GM19397 (cell line): ENCODE data around the gene PPFIBP1.

Experiments
- ATAC-seq: cut with Tn5 transposase; IDR thresholded peaks from one replicate; pipeline ENCODE4 v1.9.1; 2021; ENCODE audit warnings: mild to moderate bottlenecking, moderate library complexity; ENCODE audit not compliant: unreplicated experiment

The PPFIBP1 gene

DNA sequence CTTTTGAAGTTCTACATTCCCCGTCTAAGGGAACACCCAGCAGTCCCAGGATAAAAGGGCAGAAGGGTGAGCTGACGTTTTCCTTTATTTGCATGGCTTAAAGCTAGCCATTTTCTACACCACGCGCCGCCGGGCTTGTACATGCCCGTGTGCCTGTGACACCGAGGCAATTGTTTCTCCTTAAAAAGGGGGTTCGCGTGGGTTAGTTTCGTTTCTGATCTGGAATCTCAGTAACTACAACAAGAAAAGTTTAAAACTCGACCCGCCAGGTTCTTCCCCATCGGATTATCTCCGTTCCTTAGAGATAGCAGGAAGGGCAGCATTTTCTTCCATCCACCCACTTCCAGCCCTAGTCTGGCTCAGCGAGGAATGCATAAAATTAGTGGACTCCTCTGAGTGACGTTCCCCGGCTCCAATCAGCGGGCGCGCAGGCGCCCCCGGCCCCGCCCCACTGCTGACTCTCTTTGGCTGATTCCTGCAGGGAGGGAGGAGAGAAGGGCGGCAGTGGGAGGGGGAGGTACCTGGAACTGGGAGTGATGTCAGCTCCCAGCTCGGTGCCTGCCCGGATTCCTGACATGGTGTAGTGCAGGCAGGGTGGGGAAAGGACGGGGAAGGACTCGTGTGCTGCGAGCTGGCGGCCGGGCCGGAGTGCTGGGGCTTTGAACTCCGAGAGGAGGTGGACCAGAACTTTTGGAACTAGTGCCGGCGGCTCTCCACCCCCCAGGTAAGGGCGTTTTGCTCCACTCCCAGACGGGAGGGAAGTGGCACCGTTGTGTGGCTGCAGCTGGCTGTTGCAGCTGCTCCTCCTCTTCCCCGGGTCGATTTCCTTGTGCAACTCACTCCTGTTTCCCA, at the start of gene PPFIBP1:
Gene PPFIBP1, plus strand, starts transcription at position 565 of the 852 bp plus-strand sequence. CDS start 109,191 bp downstream, outside the sequence.
- peak; percentile 96 for ATAC-seq

DNA sequence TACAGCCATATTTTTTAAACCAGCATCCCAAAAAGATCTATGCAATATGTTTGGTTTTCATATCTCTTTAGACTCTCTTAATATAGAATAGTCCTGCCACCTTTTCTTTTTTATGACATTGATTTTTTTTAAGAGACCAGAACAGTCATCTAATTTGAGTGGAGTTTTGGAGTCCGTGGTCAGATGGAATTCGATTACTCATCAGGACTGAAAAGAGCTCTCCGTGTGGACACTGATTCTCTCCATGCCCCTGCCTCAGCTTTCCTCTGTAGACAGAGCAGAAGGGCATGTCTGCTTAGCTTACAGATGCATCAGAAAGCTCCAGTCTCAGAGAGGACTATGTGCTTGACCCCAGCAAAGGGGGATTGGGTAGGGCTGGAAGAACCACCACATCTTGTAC, 49.7 kb upstream of the PPFIBP1 start:
- ATAC-seq, result no peak

DNA sequence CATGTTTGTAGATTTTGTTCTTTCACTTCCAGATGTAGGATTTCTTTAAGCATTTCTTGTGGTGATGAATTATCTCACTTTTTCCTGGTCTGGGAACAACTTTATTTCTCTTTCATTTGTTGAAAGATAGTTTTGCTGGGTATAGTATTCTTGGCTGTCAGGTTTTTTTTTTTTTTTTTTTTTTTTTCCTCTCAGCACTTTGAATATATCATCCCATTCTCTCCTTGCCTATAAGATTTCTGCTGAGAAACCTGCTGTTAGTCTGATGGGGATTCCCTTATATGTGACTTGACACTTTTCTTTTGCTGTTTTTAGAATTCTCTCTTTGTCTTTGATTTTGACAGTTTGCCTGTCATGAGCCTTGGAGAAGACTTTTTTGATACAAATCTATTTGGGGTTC, 47.0 kb upstream of the PPFIBP1 start:
- no peak for ATAC-seq

DNA sequence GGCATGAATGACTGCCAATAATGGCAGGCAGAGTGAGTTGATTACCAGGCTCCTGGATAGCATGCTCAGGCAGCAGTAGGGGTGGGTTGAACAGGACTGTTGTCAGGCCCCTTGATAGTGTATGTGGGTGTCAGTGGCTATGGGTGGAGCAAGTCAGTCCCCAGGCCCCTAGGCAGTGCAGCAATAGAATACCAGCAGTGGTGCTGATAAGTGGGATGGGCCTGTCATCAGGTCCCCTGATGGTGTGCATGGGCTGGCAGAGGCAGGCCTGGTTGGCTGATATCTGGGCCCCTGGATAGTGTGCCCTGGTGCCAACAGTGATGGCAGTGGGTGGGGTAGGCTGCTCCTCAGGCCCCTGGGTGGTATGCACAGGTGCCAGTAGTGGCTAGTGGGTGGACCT, 45.1 kb upstream of the PPFIBP1 start:
- ATAC-seq, result no peak

DNA sequence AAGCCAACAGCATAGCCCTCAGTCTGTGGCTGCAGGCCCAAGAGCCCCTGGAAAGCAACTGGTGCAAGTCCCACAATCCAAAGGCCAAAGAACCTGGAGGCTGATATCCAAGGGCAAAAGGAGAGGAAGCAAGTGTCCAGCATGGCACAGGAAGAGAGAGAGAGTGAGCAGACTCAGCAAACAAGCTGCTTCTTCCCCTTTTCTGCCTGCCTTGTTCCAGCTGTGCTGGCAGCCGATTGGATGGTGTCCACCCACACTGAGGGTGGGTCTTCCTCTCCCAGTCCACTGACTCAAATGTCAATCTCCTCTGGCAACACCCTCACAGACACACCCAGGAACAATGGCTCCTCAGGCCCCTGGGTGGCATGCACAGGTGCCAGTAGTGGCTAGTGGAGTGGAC, 44.0 kb upstream of the PPFIBP1 start:
- ATAC-seq, result no peak

DNA sequence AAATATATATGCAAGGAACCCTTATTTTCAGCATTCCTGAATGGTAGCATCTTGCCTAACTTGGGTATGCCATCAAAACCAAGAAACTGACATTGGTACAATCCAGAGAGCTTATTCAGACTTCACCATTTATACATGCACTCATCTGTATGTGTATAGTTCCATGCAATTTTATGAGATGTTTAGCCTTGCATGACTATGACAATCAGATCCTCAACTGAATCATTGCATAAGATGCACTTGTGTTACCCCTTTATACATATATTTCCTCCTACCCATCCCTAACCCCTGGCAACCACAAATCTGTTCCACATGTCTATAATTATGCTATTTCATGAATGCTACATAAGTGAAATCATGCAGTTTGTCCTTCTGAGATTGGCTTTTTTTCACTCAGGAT, 37.0 kb upstream of the PPFIBP1 start:
- ATAC-seq, result no peak

DNA sequence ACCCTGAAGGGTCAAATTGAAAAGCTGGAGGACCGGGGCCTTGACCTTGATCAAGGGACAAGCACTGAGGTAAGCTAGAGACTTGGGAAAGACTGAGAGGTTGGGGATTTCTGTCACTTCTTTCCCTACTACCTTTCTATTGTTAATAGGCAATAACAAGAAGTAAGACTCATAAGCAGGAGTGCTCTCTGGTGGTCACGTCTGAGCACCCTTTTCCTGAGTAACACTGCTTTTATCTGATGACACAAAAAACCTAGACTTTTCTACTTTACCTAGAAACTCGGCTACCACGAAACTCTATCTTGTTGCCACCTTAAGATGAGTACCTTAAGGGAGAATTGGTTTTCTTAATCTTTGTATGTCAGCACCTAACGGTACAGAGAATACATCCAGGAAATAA, 35.5 kb upstream of the PPFIBP1 start:
- ATAC-seq, result no peak

DNA sequence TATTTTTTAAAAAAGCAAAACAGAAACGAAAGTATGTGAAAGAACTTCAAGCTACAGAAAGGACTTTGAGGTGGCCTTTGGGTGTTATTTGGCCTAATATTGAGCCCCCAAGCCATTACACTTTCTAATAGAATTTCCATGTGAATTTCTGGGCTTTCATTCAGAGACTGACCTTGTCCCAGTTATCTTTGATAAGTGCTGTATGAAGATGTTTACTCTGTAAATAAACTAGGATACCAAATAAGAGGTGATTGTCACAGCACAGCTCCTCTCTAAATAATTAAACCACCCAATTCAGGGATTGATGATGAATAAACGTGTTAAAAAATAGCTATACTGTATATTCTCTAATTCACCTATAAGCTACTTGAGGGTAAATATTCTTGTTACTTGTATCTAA, 32.8 kb upstream of the PPFIBP1 start:
- no peak for ATAC-seq

DNA sequence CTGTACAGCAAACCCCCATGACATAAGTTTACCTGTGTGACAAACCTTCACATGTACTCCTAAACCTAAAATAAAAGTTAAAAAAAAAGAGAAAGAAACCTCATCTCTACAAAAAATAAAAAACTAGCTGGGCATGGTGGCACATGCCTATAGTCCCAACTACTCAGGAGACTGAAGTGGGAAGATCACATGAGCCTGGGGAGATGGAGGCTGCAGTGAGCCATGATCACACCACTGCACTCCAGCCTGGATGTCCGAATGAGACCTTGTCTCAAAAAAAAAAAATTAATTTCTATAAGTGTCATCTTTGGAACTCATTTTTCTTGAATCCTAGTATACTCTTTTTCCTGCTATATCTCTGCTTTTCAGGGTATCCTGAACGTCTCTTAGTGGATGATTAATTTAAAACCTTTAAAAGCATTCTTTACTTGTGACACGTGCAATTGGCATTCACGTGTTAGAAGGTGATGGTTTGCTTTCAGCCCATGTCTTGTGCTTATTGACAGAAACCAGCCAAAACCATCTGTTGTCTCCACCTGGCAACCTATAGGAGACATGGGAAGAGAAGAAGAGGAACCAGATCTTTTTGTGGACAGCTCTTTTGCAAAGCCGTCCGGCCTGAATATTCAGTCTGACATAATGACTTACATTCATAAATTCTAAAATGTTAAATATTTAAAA, 30.6 kb upstream of the PPFIBP1 start:
- ATAC-seq, result no peak

DNA sequence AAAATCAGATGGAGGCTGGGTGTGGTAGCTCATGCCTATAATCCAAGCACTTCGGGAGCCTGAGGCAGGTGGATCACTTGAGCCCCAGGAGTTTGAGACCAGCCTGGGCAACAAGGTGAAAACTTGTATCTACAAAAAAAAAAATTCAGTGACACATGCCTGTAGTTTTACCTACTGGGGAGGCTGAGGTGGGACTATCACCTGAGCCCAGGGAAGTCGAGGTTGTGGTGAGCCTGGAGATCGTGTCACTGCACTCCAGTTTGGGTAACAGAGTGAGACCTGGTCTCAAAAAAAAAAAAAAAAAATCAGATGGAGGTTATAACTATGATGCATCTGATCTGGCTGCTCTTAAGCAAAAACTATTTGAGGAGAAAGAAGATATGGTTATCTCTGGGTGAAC, 26.6 kb upstream of the PPFIBP1 start:
- no peak for ATAC-seq

DNA sequence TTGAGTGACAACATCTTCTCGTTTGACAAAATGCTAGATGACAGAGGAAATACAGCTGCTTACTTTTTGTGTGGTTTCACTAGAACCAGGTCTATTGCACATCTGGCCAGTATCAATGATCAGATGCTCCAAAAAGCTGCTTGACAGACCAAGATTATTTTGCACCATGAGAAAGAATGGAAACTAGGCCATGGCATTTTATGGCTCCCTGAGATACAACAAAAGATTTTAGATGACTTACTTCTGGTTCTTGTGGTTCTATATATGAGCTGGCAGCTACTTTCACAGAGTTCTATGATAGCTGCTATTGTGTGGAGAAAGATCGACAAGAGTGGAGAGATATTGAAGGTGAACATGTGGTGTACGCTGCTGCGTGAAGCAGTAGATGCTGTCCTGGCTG, 25.9 kb upstream of the PPFIBP1 start:
- ATAC-seq, result no peak

DNA sequence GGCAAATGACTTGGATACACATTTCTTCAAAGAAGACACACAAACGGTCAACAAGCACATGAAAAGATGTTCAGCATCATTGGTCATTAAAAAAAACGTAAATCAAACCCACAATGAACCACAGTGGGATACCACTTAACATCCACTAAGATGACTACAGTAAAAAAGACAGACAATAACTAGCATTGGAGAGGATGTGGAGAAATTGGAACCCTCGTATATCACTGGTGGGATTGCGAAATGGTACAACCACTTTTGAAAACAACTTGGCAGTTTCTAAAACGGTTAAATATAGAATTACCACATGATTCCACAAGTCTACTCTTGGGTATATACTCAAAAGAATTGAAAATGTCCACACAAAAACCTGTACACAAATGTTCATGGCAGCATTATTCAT, 25.2 kb upstream of the PPFIBP1 start:
- no peak for ATAC-seq

DNA sequence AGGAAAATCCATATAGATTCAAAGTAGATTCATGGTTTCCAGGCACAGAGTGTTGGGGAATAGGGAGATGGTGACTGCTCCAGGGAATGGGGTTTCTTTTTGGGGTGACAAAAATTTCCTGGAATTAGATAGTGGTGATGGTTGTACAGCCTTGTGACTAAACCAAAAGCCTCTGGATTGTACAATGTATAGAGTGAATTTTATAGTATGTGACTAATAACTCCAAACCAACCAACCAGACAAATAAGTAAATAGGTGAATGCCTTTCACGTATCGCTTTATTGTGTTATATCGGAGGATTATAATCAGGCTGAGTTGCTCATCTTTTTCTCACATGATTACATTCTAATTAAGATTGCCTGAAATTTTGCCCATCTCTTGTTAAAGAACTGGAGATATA, 24.6 kb upstream of the PPFIBP1 start:
- no peak for ATAC-seq

DNA sequence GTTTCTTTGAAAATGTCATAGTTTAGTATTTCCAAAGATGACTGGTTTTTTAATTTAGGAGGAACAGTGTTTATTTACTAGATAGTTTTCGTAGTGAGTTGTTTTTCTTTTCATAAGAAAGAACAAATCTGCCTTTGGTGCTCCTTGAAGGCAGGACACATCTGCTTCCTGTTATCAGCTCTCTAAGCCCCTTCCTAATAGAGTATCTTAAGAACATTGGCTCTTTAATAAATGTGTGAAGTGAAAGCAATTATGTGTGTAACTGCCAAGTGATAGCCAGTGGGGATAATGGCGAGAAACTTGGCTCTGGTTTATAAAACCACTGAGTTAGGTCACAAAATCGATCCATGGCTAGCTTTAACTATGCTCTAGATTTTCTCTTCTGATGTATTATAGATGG, 23.5 kb upstream of the PPFIBP1 start:
- no peak for ATAC-seq

DNA sequence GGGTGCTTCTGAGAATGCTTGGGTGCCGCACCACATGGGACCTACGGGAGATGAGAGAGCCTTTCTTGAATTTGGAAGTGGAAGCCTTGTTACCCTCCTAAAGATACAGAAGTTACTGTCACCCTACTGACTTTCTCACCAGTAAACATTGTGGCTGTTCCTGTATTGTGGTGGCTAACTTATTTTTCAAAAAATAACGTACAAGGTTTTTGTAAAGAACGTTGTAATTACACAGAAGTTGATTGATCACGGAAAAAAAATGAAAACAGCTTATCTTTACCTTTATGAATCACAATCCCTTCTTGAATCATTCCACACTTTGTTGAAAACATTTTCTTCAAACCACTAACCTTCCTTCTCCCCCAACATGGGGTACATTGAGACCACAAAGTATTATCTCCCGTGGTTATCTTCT, 22.0 kb upstream of the PPFIBP1 start:
- ATAC-seq, result no peak

DNA sequence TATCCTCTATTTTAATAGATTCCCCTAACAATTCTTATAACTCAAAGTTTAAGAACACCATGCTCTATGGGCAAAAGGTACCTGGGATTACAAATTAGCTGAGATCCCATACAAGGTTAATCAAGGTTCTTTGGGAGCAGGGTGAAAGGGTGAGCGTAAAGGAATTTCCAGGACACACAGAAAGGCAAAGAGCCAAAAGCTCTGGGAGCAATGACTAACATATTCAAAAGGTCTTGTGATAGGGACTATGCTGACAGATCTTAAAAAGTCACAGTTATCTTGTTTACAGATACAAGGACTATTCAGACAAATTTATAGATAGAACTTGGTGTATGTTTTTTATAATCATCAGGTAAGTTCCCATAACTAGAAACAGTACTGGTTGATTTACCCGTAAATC, 19.5 kb upstream of the PPFIBP1 start:
- no peak for ATAC-seq

DNA sequence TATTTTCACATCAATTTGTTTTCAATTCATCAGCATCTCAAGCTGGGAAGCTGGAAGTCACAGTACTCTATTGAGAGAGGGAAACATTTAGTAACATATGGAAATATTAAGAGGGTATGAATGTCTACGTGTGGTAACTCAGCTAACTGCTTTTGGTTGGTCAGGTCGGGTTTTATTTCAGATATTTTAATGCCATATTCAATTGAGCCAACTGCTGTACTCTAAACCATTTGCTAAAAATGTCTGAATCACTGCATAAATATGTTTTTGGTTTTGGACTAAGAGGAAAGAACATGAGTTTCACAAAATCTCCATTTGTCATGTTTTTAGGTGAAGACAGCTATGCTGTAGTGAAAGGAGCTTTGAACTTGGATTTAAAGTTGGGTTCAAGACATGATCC, 18.9 kb upstream of the PPFIBP1 start:
- ATAC-seq, result no peak

DNA sequence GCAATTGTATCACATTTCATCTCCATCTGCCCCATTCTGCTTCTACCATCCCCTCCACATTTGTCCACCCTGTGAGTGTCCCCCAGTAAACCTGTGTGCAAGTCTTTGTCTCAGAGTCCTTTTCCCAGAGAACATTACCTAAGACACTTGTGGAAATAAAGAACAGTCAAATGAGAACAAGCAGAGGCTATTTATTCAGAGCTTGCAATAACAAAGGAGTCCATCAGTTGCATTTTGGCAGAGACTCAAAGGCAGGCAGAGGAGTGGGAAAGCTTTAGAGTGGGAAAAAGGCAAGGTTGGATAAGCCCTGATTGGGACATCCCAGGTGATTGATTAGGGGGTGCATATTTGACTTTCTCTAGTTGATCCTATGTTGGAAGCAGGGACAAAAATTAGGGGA, 18.2 kb upstream of the PPFIBP1 start:
- no peak for ATAC-seq

DNA sequence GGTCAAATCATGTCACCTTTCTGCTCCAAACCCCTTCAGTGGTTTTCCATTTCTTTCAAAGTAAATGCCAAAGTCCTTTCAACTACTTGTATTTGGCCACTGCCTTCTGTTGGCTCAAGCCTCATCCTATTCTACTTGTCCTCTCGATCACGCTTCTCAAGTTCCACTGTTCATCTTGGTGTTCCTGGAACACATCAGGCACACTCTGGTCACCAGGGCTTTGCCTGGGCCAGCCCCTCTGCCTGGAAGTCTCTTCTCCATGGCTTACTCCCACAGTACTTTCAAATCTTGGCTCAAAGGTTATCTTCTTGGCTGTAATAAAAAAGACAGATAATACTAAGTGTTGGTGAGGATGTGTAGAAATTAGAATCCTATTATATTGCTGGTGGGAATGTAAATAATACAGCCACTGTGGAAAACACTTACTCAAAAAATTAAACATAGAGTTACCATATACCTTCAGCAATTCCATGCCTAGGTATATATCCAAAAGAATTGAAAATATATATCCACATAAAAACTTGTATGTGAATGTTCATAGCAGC, 17.3 kb upstream of the PPFIBP1 start:
- ATAC-seq, result no peak

DNA sequence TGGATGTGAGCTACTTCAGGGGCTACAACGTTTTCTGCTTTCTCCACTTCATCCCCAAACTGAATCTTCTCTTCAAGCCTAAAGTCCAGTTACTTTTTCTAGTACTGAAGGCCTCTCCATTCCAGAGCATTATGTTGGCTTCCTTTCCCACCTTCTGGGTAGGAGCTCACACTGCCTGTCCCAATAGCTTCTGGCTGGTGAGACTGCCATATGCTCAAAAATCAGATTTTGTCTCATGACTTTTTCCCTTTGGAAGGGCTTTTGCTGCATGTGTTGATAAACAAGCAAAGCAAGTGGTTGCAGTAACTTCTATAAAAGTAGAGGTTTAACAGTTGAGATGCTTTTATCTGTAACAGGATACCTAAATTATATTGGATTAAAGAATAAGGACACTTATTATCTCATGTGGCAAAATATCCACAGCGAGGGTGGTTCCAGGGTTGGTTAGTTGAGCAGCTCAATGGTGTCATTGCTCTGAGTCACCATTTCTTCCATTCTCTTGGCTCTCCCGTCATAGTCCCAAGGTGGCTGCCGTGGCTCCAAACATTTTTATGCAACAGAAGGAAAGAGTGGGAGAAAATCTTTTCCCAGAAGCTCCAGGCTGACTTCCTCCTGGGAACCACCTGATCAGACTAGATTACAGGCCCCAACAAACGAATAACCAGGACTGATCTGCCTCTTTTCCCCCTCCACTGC, 15.1 kb upstream of the PPFIBP1 start:
- no peak for ATAC-seq

DNA sequence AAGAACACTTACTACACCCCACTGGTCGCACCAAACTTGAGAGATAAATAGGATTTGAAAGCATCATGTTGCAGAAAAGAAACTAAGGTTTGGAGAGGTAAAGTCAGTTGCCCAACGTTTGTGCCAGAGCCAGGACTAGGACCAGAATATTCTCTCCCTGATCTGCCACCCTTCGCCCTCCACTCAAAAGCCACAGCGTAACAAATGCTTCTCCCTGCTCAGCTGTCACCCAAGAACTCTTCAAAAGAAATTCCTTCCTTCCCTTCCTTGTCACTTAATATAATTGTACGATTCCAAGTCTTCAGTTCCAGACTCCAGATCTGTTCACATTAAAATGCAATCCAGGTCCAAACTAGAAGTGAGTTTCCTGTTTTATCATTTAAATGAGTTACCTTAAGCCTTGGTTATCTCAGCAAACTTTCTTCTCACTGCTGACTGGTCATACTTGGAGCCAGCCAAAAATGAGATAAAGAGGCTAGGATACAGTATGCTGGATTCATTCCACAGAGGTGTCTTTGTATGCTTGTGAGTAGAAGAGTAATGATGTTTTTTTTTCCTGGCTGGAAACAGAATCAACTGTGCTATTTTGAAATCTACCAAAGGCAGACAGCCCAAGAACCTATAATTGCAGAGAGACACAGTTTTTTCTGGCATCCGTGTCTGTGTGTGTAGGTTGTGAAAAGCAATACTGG, 12.8 kb upstream of the PPFIBP1 start:
- no peak for ATAC-seq
